IMR-90 (cell line): ENCODE data around the gene TEDC2. TPM values are rescaled to one million over a fixed set of nuclear protein-coding genes. Genes with fewer than 3 reads are reported as not detected.

Experiments used
- ATAC-seq: fragments of 200-7000 bp; cut with Tn5 transposase; 2 replicates; pipeline ENCODE4 v1.9.1; 2020; ENCODE audit warnings: low read depth, mild to moderate bottlenecking, moderate library complexity
- BruUV-seq: library from RNA; stranded (reverse); fragments of 400-500 nt; replicated peaks from 2 replicates; lab custom pipeline; 2021; lab: Mats Ljungman, UMichigan
- CTCF ChIA-PET: fragments of 300-600 bp; formaldehyde crosslinking; extraction: SDS; loops from one replicate; lab custom pipeline; 2021; ENCODE audit warnings: antibody characterized with exemption; lab: Yijun Ruan, JAX
- POLR2A ChIA-PET: fragments of 300-600 bp; sonication (Branson Sonifier 250); formaldehyde crosslinking; loops from one replicate; lab custom pipeline; 2022; ENCODE audit warnings: antibody characterized with exemption; ENCODE audit not compliant: unreplicated experiment; lab: Charles Lee
- DNase-seq: peaks from one replicate; pipeline ENCODE4 v3.0.0; 2013
- H2AFZ ChIP-seq: replicated peaks from 2 replicates; pipeline ENCODE3; 2013; ENCODE audit warnings: low read length, mild to moderate bottlenecking; ENCODE audit not compliant: poor library complexity
- H2AK5ac ChIP-seq: 2 replicates; pipeline ENCODE4 v1.6.1; 2013; ENCODE audit warnings: low read depth, low read length, inconsistent platforms
- H2AK9ac ChIP-seq: replicated peaks from 2 replicates; pipeline ENCODE3; 2013; ENCODE audit warnings: mild to moderate bottlenecking, low read depth, low read length, moderate library complexity; ENCODE audit not compliant: poor library complexity
- H2BK120ac ChIP-seq: 2 replicates; pipeline ENCODE4 v1.6.1; 2013; ENCODE audit warnings: low read depth, low read length, inconsistent platforms
- H2BK15ac ChIP-seq: 3 replicates; pipeline ENCODE4 v1.6.1; 2013; ENCODE audit warnings: low read depth, low read length, inconsistent platforms
- H2BK20ac ChIP-seq: 2 replicates; pipeline ENCODE4 v1.6.1; 2013; ENCODE audit warnings: low read depth, mild to moderate bottlenecking, inconsistent platforms, low read length, moderate library complexity
- H2BK5ac ChIP-seq: 2 replicates; pipeline ENCODE4 v1.6.1; 2013; ENCODE audit warnings: mild to moderate bottlenecking, low read depth, low read length, inconsistent platforms; ENCODE audit not compliant: poor library complexity, severe bottlenecking
- H3K14ac ChIP-seq: replicated peaks from 2 replicates; pipeline ENCODE4 v1.6.1; 2013; ENCODE audit warnings: low read depth, low read length, inconsistent platforms
- H3K18ac ChIP-seq: 2 replicates; pipeline ENCODE4 v1.6.1; 2013; ENCODE audit warnings: low read depth, low read length, control low read depth
- H3K23ac ChIP-seq: 2 replicates; pipeline ENCODE4 v1.6.1; 2013; ENCODE audit warnings: low read depth, low read length, inconsistent platforms
- H3K27ac ChIP-seq: 2 replicates; pipeline ENCODE4 v1.5.1; 2013; ENCODE audit warnings: mild to moderate bottlenecking, control low read depth, low read length; ENCODE audit not compliant: insufficient read depth
- H3K27me3 ChIP-seq: 2 replicates; pipeline ENCODE4 v1.6.1; 2013; ENCODE audit warnings: low read length; ENCODE audit not compliant: control insufficient read depth, insufficient read depth
- H3K36me3 ChIP-seq: 2 replicates; pipeline ENCODE4 v1.6.1; 2013; ENCODE audit warnings: low read length, mixed read lengths; ENCODE audit not compliant: control insufficient read depth, insufficient read depth
- H3K4ac ChIP-seq: 2 replicates; pipeline ENCODE4 v1.6.1; 2013; ENCODE audit warnings: low read depth, low read length, inconsistent platforms
- H3K4me1 ChIP-seq: 2 replicates; pipeline ENCODE4 v1.6.1; 2013; ENCODE audit warnings: low read length, mixed read lengths; ENCODE audit not compliant: control insufficient read depth, insufficient read depth
- H3K4me2 ChIP-seq: 2 replicates; pipeline ENCODE4 v1.6.1; 2013; ENCODE audit warnings: low read depth, mild to moderate bottlenecking, control low read depth, low read length, moderate library complexity
- H3K4me3 ChIP-seq: 2 replicates; pipeline ENCODE4 v1.5.1; 2013; ENCODE audit warnings: low read depth, mild to moderate bottlenecking, control low read depth, low read length, moderate library complexity; ENCODE audit not compliant: insufficient read depth
- H3K56ac ChIP-seq: 2 replicates; pipeline ENCODE4 v1.6.1; 2013; ENCODE audit warnings: low read length, inconsistent platforms; ENCODE audit not compliant: insufficient read depth; ENCODE audit errors: extremely low read depth
- H3K79me1 ChIP-seq, 2 experiments: 2 replicates each; pipeline ENCODE4 v1.6.1; 2013; ENCODE audit warnings: low read length in 2 of 2, inconsistent platforms in 1 of 2, low read depth in 1 of 2
- H3K9ac ChIP-seq: 2 replicates; pipeline ENCODE4 v1.6.1; 2013; ENCODE audit warnings: low read depth, low read length, control low read depth
- H3K9me1 ChIP-seq: 2 replicates; pipeline ENCODE4 v1.6.1; 2013; ENCODE audit warnings: low read length, inconsistent platforms; ENCODE audit not compliant: insufficient read depth
- H3K9me3 ChIP-seq: 2 replicates; pipeline ENCODE4 v1.6.1; 2013; ENCODE audit warnings: low read length; ENCODE audit not compliant: control insufficient read depth, insufficient read depth
- H4K20me1 ChIP-seq: 2 replicates; pipeline ENCODE4 v1.6.1; 2013; ENCODE audit warnings: low read length, inconsistent platforms; ENCODE audit not compliant: insufficient read depth
- H4K5ac ChIP-seq: 2 replicates; pipeline ENCODE4 v1.6.1; 2013; ENCODE audit warnings: mild to moderate bottlenecking, low read depth, low read length, control low read depth
- H4K8ac ChIP-seq, 2 experiments: 2 replicates each; pipeline ENCODE4 v1.6.1; 2013; ENCODE audit warnings: low read depth in 2 of 2, low read length in 2 of 2, control low read depth in 1 of 2, inconsistent platforms in 1 of 2
- H4K91ac ChIP-seq: 2 replicates; pipeline ENCODE4 v1.6.1; 2013; ENCODE audit warnings: low read depth, low read length, inconsistent platforms; ENCODE audit not compliant: insufficient read depth
- BHLHE40 ChIP-seq: fragments of 150-350 bp; IDR thresholded peaks from 2 replicates; pipeline ENCODE4 v1.6.1; 2016; ENCODE audit warnings: mild to moderate bottlenecking, low read depth, low read length
- CEBPB ChIP-seq: IDR thresholded peaks from 2 replicates; pipeline ENCODE4 v1.6.1; 2012; ENCODE audit warnings: low read depth, low read length, improper control_type of control experiment
- CHD1 ChIP-seq: IDR thresholded peaks from 2 replicates; pipeline ENCODE4 v1.6.1; 2012; ENCODE audit warnings: low read depth, low read length, improper control_type of control experiment
- CTCF ChIP-seq: conservative IDR thresholded peaks from 2 replicates; pipeline ENCODE4 v1.5.1; 2012; ENCODE audit warnings: mild to moderate bottlenecking, low read depth, low read length, improper control_type of control experiment
- ELK1 ChIP-seq: fragments of 150-350 bp; IDR thresholded peaks from 2 replicates; pipeline ENCODE4 v1.6.1; 2016; ENCODE audit warnings: low read depth, mild to moderate bottlenecking, low read length, moderate library complexity, borderline replicate concordance
- FOS ChIP-seq: fragments of 150-350 bp; IDR thresholded peaks from 2 replicates; pipeline ENCODE4 v1.6.1; 2016; ENCODE audit warnings: low read depth, low read length
- MAFK ChIP-seq: IDR thresholded peaks from 2 replicates; pipeline ENCODE4 v1.6.1; 2012; ENCODE audit warnings: low read depth, low read length, improper control_type of control experiment
- MAZ ChIP-seq: IDR thresholded peaks from 2 replicates; pipeline ENCODE4 v1.6.1; 2012; ENCODE audit warnings: low read depth, mild to moderate bottlenecking, low read length, improper control_type of control experiment, moderate library complexity, borderline replicate concordance
- MXI1 ChIP-seq: IDR thresholded peaks from 2 replicates; pipeline ENCODE4 v1.6.1; 2012; ENCODE audit warnings: low read depth, mild to moderate bottlenecking, low read length, moderate library complexity, borderline replicate concordance
- NFE2L2 ChIP-seq: fragments of 150-350 bp; IDR thresholded peaks from 2 replicates; pipeline ENCODE4 v1.6.1; 2016; ENCODE audit warnings: low read depth, mild to moderate bottlenecking, low read length
- POLR2A ChIP-seq: IDR thresholded peaks from 2 replicates; pipeline ENCODE4 v1.6.1; 2012; ENCODE audit warnings: mild to moderate bottlenecking, low read depth, low read length
- RAD21 ChIP-seq: IDR thresholded peaks from 2 replicates; pipeline ENCODE4 v1.6.1; 2012; ENCODE audit warnings: low read length, improper control_type of control experiment
- RCOR1 ChIP-seq: IDR thresholded peaks from 2 replicates; pipeline ENCODE4 v1.6.1; 2012; ENCODE audit warnings: mild to moderate bottlenecking, low read length, improper control_type of control experiment; ENCODE audit not compliant: insufficient replicate concordance
- RFX5 ChIP-seq: IDR thresholded peaks from 2 replicates; pipeline ENCODE4 v1.8.0; 2012; ENCODE audit warnings: low read depth, mild to moderate bottlenecking, low read length, moderate library complexity
- SMC3 ChIP-seq: fragments of 150-350 bp; IDR thresholded peaks from 2 replicates; pipeline ENCODE4 v1.6.1; 2016; ENCODE audit warnings: low read depth, mild to moderate bottlenecking, antibody characterized with exemption, low read length, moderate library complexity
- USF2 ChIP-seq: fragments of 150-350 bp; IDR thresholded peaks from 2 replicates; pipeline ENCODE4 v1.6.1; 2017; ENCODE audit warnings: mild to moderate bottlenecking, antibody characterized with exemption, low read length, low read depth
- WGBS, 2 experiments: methylation state at CpG; one replicate each; pipeline versions ENCODE4 v1.1.5 to v1.1.7; 2013; ENCODE audit warnings: missing lambda C conversion rate in 2 of 2; ENCODE audit not compliant: insufficient read length in 1 of 2; ENCODE audit errors: extremely low coverage in 2 of 2; 5-methylcytosine and 5-hydroxymethylcytosine counted together
- dilution Hi-C: fragments of 300-500 bp; cut with HindIII; formaldehyde crosslinking; loops from one replicate; pipeline ENCODE4 v1.14.3; 2018; ENCODE audit warnings: low sequenced_read_pairs; ENCODE audit not compliant: unreplicated experiment
- in situ Hi-C: fragments of 300-500 bp; cut with MboI; formaldehyde crosslinking; loops from 3 replicates; pipeline ENCODE4 v1.14.3; 2019; ENCODE audit warnings: low sequenced_read_pairs, inconsistent platforms, mixed read lengths
- intact Hi-C: fragments of 100-400 bp; cut with micrococcal nuclease; formaldehyde crosslinking; loops from 2 replicates; pipeline ENCODE4 v1.10.0; 2022
- polyA plus RNA-seq, 3 experiments: library from polyadenylated mRNA; depleted of rRNA; stranded (reverse); fragments of >200 nt; gene quantifications; 2 replicates each; pipeline ENCODE4 v1.2.3, GENCODE V29; 2012; ENCODE audit warnings: low replicate concordance in 1 of 3
- total RNA-seq: library from RNA; depleted of rRNA; stranded (reverse); fragments of >200 nt; gene quantifications from 2 replicates; pipeline ENCODE4 v1.2.3, GENCODE V29; 2012

Gene TEDC2
- total and polyA plus RNA-seq, 2 of the 4 experiments (the other 2 are of a cell fraction), result 3.6 to 7.3 TPM

GRCh38 chr16:2456551-2457153 lies 3.3 kb upstream of the TEDC2 start:
- WGBS, 2 experiments, result 94% methylated on average over 6 of the region's 21 CpGs; no CpG with 5 or more reads in 1 of the 2 experiments
- Histone ChIP-seq H3K4me1 (peaks cover 7% of the 10 kb centered on the region; the same call in 1 of the 2 replicates), H4K20me1 (peaks cover 5% of the 10 kb centered on the region), H3K18ac (no peak overlapping the region), H3K4me2 (no peak overlapping the region), H3K4me3 (no peak overlapping the region), H3K79me1 (peaks cover 5 to 53% of the 10 kb centered on the region in 2 experiments; a peak in 3 of 4 replicates), H3K14ac (no peak overlapping the region), H2AK5ac (no peak overlapping the region), H2AK9ac (no peak overlapping the region), H2BK15ac (no peak overlapping the region), H2BK120ac (no peak overlapping the region), H3K9me1 (no peaks in the 10 kb centered on the region), H3K9me3 (no peaks in the 10 kb centered on the region), H3K27ac (no peak overlapping the region), H3K36me3 (peaks cover 29% of the 10 kb centered on the region), H3K9ac (no peak overlapping the region), H2BK20ac (no peak overlapping the region), H3K4ac (no peak overlapping the region), H2AFZ (no peak overlapping the region), H4K5ac (no peak overlapping the region), H2BK5ac (no peak overlapping the region), H4K91ac (no peak overlapping the region), H3K27me3 (no peaks in the 10 kb centered on the region), H4K8ac (no peak overlapping the region), H3K23ac (no peak overlapping the region), H3K56ac (no peak overlapping the region)
- in situ Hi-C loops (no loop called here), dilution Hi-C loops (no loop called here), intact Hi-C loops (no loop called here)
- DNase-seq, result no peak
- POLR2A ChIA-PET, result no interaction called here
- TF ChIP-seq CHD1 (no peak), MAZ (no peak), MXI1 (no peak), FOS (no peak), SMC3 (no peak), RFX5 (no peak), RCOR1 (no peak), RAD21 (no peak), CTCF (no peak), BHLHE40 (no peak), ELK1 (no peak), CEBPB (no peak), NFE2L2 (no peak), USF2 (no peak), MAFK (no peak), POLR2A (no peak)
- CTCF ChIA-PET, result no interaction called here
- no TSS peak for BruUV-seq
- no peak for ATAC-seq
